NCI-H2029 treated with DMSO at 0.1 percent for 48 hours (cell line): ENCODE data around the gene SPTB.
"Not testable (repeated sequence)": the region's sequence is repeated elsewhere in the genome, so short reads cannot be mapped to it uniquely, and the experiment has no call there.

Experiments
- DNase-seq: peaks from one replicate; lab custom pipeline; 2025; lab: John Stamatoyannopoulos, UW

SPTB gene

DNA sequence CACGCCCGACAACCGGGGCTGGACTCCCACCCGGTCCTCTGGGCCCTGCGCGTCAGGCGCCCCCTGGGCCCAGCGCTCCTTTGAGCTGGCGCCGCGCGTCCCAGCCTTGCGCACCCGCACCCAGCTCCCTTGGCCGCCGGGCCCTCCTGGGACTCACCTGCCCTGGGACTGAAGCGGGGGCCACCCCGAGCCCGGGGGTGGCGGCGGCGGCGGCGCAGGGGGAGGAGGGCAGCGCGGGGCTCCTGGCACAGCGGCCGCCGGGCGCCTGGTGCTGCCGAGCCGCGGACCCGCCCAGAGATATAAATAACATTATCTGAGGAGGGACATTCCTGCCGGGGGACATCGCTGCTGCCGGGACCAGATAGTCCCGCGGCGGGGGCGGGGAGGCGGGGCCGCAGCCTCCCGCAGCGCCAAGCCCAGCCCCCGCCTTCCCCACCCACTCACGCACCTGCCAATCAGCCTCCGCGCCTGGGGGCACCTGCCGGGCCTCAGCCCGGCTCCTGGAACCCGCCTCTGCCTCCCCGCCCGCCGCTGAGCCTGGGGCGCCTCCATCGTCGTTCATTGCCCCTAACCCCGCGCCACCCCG, at the start of gene SPTB:
Gene SPTB (minus strand): TSS at position 273 of the 586 bp plus-strand sequence. CDS start 56,813 bp downstream, outside the sequence.
- no peak for DNase-seq

- DNase-seq: no peak
Observed at GRCh38 chr14:64929014-64929359, 49.3 kb upstream of the SPTB start.

DNA sequence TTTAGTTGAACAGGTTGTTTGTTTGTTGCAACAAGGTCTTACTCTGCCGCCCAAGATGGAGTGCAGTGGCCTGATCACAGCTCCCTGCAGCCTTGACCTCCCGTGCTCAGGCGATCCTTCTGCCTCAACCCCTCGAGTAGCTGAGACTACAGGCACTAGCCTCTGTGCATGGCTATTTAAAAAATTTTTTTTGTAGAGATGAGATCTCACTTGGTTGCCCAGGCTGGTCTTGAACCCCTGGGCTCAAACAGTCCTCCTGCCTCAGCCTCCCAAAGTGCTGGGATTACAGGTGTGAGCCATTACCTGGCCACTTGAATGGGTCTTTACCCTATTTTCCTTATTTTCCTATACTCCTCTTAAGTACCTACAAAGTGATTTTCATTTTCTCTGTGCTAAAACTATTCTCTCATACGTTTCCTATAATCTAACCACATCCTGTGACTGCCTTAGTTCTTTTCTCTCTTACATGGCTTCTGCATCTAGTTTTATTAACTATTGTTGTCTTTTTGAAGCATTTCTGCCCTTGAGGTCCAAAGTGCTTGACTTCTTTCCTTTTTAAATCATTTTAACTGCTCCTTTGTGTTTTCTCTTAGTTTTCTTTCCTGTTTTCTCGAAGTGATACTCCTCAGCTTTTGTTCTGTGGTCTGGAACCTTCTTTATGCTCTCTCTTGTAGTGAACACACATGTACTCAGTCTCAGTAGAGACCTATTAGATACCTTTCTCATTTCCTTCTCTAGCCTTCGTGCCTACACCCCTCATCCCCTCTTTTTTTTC, 48.7 kb upstream of the SPTB start:
- DNase-seq: no peak

DNA sequence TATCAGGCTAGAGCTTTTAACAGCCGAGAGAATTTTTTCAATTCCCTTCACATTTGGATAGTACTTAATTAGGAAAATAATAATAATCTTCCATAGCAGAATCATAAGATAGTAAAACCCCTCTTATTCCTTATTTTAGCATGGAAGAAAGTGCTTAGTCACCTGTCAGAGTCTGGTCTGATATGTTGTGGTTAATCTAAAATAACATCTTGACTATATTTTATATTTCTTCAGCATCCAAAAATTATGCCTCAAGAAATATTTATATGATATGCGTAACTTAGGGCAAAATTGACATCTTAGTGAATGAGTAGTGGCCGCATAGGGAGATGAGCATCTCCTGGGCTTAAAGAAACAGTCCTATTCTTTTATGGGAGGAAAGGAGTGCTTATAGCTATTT, 47.3 kb upstream of the SPTB start:
- DNase-seq: no peak

DNA sequence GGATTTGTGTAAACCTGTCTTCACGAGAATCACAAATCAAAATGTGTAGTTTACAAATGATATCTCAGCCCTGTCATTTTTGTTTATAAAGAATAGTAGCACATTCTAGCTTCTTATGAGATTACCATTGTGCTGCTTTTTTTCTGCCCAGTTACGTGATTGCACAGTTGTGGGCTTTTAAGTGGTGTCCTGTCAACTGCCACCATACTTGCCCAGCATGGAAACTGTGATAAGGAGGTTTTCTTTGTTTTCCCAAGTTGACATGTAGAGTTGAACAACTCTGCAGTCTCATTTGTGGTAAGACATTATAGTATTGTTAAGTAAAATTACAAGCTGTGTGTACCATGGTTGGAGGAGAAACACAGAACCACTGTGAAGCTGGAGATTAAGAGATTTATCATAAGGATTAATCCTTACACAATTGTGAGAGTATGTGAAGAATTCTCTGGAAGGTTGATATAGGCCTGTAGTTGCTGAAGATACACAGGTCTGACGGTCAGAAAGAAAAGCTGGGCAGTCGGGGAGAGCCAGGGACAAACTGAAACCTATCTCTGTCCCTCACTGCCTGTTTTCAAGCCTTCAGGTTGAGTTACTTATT, 46.8 kb upstream of the SPTB start:
- no peak for DNase-seq

- DNase-seq: no peak
Observed at GRCh38 chr14:64923015-64923414, 43.3 kb upstream of the SPTB start.

DNA sequence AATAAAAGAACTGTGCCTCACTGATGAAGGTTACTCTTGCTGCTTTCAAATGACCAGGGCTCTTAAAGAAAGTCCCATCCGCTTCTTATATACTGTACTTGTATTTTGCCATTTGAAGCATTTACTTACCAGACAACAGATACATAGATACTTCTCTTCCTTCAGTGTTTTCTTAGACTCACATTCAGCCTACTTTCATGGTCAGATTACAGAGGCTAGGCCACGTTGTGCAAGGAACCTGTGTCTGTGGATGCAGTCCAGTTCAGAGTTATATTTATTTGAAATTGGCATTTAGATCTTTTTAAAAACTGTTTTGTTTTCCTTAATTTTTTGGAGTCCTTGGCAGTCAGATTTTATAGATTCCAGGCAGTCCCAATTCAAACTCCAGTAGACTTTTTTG, 40.8 kb upstream of the SPTB start:
- DNase-seq: no peak

- DNase-seq: no peak
Observed at GRCh38 chr14:64919618-64920017, 39.9 kb upstream of the SPTB start.

GRCh38 chr14:64919215-64919614, 39.5 kb upstream of the SPTB start:
- DNase-seq: no peak

GRCh38 chr14:64918216-64918615, 38.5 kb upstream of the SPTB start:
- no peak for DNase-seq

GRCh38 chr14:64915797-64916196, 36.1 kb upstream of the SPTB start:
- no peak for DNase-seq

DNA sequence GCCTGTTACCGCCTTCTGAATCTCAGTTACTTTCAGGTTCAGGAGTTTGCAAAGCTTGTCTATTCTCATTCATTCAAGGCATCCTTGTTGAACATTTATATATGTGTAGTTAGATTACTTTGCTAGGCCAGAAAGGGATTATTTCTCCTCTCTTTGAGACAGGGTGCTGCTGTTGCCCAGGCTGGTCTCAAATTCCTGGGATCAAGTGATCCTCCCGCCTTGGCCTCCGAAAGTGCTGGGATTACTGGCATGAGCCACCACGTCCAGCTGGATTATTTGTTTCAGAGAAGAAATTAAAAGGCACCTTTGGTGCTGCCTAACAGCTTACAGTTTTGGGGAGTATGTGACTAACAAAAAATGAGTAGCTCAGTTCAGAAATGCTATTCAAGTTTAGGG, 35.3 kb upstream of the SPTB start:
- DNase-seq: no peak

DNA sequence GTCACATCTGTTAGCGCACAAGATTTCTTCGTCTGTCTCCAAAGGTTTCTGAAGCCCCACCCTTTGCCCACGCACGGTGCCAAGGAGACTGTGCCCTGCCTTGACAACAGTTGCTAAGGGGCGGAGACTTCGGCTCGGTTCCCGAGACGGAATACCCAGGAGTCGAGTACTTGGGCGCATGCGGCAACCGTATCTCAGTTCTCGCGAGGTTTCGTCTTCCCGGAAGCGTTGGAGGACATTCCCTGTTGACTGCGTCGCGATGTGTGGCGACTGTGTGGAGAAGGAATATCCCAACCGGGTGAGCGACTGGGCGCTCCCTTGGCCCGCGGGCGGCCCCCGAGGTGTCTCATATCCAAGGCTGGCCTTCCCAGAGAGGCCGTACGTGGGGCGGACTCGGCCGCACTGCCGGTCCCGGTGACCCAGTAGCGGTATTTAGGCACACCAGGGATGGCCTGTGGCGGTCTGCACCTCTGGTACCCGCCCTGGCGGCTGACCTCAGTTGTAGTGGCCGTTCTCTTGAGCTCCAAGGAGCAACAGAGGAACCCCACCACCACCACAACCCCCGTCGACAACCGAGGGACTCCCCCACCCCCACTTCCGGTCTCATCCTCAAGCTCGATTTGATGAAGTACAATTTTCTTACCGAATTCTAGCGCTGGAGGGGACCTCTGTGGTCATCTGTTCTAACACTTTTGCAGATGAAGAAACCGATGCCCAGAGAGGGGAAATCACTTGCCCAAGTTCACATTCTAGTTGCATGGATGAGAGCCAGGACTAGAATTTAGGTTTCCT, 34.7 kb upstream of the SPTB start, which contains the start of gene CHURC1:
Gene CHURC1 (plus strand): TSS at position 219 of the 792 bp plus-strand sequence. CDS start 41 bp downstream, at position 260.
- peak; percentile 71 for DNase-seq

- DNase-seq: not testable (repeated sequence)
Observed at GRCh38 chr14:64913477-64913876, 33.8 kb upstream of the SPTB start.

DNA sequence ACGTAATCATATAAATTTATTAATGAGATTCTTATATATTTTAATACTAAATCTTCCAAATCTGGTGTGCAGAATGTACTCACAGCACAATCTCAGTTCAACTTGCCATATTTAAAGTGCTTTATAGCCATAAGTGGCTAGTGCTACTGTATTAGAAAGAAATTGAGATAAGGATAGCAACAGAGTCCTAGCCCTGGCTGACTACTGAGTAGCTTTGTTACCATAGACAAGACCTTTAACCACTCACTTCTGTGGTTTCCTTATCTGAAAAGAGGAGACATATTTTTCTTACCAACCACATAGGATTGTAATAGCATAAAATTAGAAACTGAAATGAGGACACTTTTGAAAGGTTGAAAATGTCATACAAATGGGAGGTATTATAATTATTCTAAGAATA, 32.6 kb upstream of the SPTB start:
- no peak for DNase-seq

- no peak for DNase-seq
Observed at GRCh38 chr14:64910847-64911495, 31.3 kb upstream of the SPTB start.

DNA sequence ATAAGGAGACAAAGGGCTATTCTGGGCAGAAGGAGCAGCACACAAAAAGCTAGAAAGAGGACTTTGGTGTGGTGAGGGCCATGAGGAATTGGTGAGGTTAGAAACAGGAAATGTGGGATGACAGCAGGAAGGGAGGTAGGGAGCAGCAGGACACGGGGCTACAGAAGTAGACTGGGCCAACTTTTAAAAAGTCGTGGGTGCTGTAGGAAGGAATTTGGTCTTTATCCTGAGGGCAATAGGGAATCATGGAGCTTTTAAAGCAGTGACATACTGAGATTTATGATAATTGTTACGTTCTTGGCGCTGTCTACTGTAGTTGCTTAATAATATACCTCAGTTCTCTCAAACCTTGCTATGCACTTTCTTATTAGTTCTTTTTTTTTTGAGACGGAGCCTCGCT, 26.3 kb upstream of the SPTB start:
- no peak for DNase-seq

DNA sequence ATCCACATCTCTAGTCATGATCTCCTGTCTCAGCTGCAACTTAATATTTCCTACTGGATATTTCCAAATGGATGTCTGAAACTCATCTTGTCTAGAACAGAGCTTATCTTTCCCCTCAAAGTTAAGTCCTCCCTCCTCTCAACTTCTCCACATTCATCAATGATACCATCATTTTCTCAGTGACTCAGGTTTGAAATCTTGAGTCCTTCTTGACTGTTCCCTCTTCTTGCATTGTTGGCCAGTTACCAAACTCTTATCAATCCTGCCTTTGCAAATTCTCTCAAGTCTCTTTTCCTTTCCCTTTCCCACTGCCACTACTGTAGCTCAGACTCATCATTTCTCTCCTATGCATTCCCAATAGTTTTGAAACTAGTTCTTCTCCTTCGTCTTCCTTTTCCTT, 20.3 kb upstream of the SPTB start:
- DNase-seq: no peak

GRCh38 chr14:64891839-64892375, 12.2 kb upstream of the SPTB start:
- peak; percentile 24 for DNase-seq

GRCh38 chr14:64891173-64891838, 11.6 kb upstream of the SPTB start:
- DNase-seq: no peak

DNA sequence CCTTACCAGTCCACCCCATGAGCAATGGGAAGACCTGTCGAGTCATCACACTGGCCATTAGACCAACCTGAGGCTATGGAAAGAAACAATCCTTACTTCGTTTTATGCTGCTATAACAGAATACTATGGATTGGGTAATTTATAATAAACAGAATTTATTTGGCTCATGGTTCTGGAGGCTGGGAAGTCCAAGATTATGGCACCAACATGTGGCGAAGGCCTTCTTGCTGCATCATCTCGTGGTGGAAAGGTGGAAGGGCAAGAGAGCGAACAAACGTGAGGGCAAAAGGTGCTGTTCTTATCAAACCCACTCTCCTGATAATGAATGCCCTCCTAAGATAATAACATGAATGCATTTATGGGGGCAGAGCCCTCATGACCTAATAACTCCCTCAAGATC, 9.6 kb upstream of the SPTB start:
- DNase-seq: no peak
